GM19193 (cell line): ENCODE measurements around the gene GPC4.

Experiments
- POLR2A ChIP-seq: IDR thresholded peaks from 4 replicates; pipeline ENCODE4 v1.6.1; 2011; ENCODE audit not compliant: insufficient read depth, insufficient read length; ENCODE audit errors: extremely low read depth

The GPC4 gene

GRCh38 chrX:133389975-133390374, 25.3 kb downstream of the GPC4 start:
- no peak for TF ChIP-seq POLR2A

- no peak for TF ChIP-seq POLR2A
Measured at GRCh38 chrX:133384454-133384853, 30.8 kb downstream of the GPC4 start.

GRCh38 chrX:133380711-133381619, 34.3 kb downstream of the GPC4 start:
- no peak for TF ChIP-seq POLR2A

GRCh38 chrX:133376422-133376821, 38.9 kb downstream of the GPC4 start:
- TF ChIP-seq POLR2A, result no peak

- TF ChIP-seq POLR2A, result no peak
Measured at GRCh38 chrX:133375615-133376340, 39.5 kb downstream of the GPC4 start.

- TF ChIP-seq POLR2A, result no peak
Measured at GRCh38 chrX:133374874-133375387, 40.4 kb downstream of the GPC4 start.

- no peak for TF ChIP-seq POLR2A
Measured at GRCh38 chrX:133373386-133374079, 41.8 kb downstream of the GPC4 start.

- TF ChIP-seq POLR2A, result no peak
Measured at GRCh38 chrX:133370696-133371275, 44.5 kb downstream of the GPC4 start.

- no peak for TF ChIP-seq POLR2A
Measured at GRCh38 chrX:133369065-133369464, 46.2 kb downstream of the GPC4 start.

- TF ChIP-seq POLR2A, result no peak
Measured at GRCh38 chrX:133366735-133367134, 48.6 kb downstream of the GPC4 start.

GRCh38 chrX:133365871-133366611, 49.2 kb downstream of the GPC4 start:
- TF ChIP-seq POLR2A, result no peak

GRCh38 chrX:133364865-133365264, 50.4 kb downstream of the GPC4 start:
- no peak for TF ChIP-seq POLR2A

GRCh38 chrX:133364196-133364595, 51.1 kb downstream of the GPC4 start:
- TF ChIP-seq POLR2A, result no peak

GRCh38 chrX:133362538-133362937, 52.8 kb downstream of the GPC4 start:
- TF ChIP-seq POLR2A, result no peak
